Measurements from ENCODE around the gene HOXC11. TPM values are rescaled to one million over a fixed set of nuclear protein-coding genes. Genes with fewer than 3 reads are reported as not detected.

Gene HOXC11
- total RNA-seq, 1 experiment from 2014 or later = 5.7 TPM

GRCh38 chr12:54010053-54010971, 37.4 kb downstream of the HOXC11 start:
- Histone ChIP-seq H3K4me3 (ENCODE audit: low read depth, low read length, poor library complexity, severe bottlenecking) (peak overlapping the region; percentile 56), H3K9me3 (ENCODE audit: low read depth, low read length, poor library complexity, severe bottlenecking) (no peaks in the 10 kb centered on the region), H3K4me1 (ENCODE audit: insufficient read depth, low read length, poor library complexity, severe bottlenecking) (peaks cover 63% of the 10 kb centered on the region), H3K27me3 (replicated peaks; ENCODE audit: insufficient read depth, low read depth, low read length, poor library complexity) (no peaks in the 10 kb centered on the region), H3K27ac (ENCODE audit: low read depth, low read length, poor library complexity, severe bottlenecking) (peak overlapping the region; percentile 77), H3K36me3 (ENCODE audit: insufficient read depth, low read length, poor library complexity, severe bottlenecking) (no peaks in the 10 kb centered on the region)
- DNase-seq (ENCODE audit: low spot score) = no peak
- intact Hi-C loops (cut with micrococcal nuclease; ENCODE audit: unreplicated experiment) = no loop called here
- TF ChIP-seq, protein P1, sequence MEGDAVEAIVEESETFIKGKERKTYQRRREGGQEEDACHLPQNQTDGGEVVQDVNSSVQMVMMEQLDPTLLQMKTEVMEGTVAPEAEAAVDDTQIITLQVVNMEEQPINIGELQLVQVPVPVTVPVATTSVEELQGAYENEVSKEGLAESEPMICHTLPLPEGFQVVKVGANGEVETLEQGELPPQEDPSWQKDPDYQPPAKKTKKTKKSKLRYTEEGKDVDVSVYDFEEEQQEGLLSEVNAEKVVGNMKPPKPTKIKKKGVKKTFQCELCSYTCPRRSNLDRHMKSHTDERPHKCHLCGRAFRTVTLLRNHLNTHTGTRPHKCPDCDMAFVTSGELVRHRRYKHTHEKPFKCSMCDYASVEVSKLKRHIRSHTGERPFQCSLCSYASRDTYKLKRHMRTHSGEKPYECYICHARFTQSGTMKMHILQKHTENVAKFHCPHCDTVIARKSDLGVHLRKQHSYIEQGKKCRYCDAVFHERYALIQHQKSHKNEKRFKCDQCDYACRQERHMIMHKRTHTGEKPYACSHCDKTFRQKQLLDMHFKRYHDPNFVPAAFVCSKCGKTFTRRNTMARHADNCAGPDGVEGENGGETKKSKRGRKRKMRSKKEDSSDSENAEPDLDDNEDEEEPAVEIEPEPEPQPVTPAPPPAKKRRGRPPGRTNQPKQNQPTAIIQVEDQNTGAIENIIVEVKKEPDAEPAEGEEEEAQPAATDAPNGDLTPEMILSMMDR (conservative IDR thresholded peaks at IDR 0.05; ENCODE audit: low read depth, low read length) = no peak
- no peak for TF ChIP-seq EZH2 (IDR thresholded peaks at IDR 0.05; ENCODE audit: borderline replicate concordance, low read depth, low read length, poor library complexity, severe bottlenecking)
- no TSS peak for BruUV-seq (replicated peaks)
- ChIA-PET CTCF (interaction anchor here (1.1 kb wide), 1 partner anchor 16 kb away, joined by 4 read pairs; no protein-coding TSS in a partner anchor), POLR2A (ENCODE audit: low non-redundant PET) (no interaction called here)

GRCh38 chr12:54010972-54011664, 38.2 kb downstream of the HOXC11 start:
- Histone ChIP-seq H3K4me3 (ENCODE audit: low read depth, low read length, poor library complexity, severe bottlenecking) (no peak overlapping the region), H3K4me1 (ENCODE audit: insufficient read depth, low read length, poor library complexity, severe bottlenecking) (peaks cover 66% of the 10 kb centered on the region), H3K27ac (ENCODE audit: low read depth, low read length, poor library complexity, severe bottlenecking) (peak overlapping the region; percentile 77), H3K9me3 (ENCODE audit: low read depth, low read length, poor library complexity, severe bottlenecking) (no peaks in the 10 kb centered on the region), H3K27me3 (replicated peaks; ENCODE audit: insufficient read depth, low read depth, low read length, poor library complexity) (no peaks in the 10 kb centered on the region), H3K36me3 (ENCODE audit: insufficient read depth, low read length, poor library complexity, severe bottlenecking) (no peaks in the 10 kb centered on the region)
- intact Hi-C loops (cut with micrococcal nuclease; ENCODE audit: unreplicated experiment) = no loop called here
- TF ChIP-seq, protein P1 (conservative IDR thresholded peaks at IDR 0.05; ENCODE audit: low read depth, low read length) = no peak
- no peak for TF ChIP-seq EZH2 (IDR thresholded peaks at IDR 0.05; ENCODE audit: borderline replicate concordance, low read depth, low read length, poor library complexity, severe bottlenecking)
- no TSS peak for BruUV-seq (replicated peaks)
- POLR2A ChIA-PET (ENCODE audit: low non-redundant PET) = interaction anchor here (0.6 kb wide), 1 partner anchor 833 kb away, joined by 5 read pairs; no protein-coding TSS in a partner anchor
- no peak for DNase-seq (ENCODE audit: low spot score)
- CTCF ChIA-PET = interaction anchor here (1.1 kb wide), 1 partner anchor 15 kb away, joined by 4 read pairs; no protein-coding TSS in a partner anchor

- ChIA-PET POLR2A (ENCODE audit: low non-redundant PET) (interaction anchor here (0.6 kb wide), 1 partner anchor 834 kb away, joined by 5 read pairs; no protein-coding TSS in a partner anchor), CTCF (no interaction called here)
- Histone ChIP-seq H3K27me3 (replicated peaks; ENCODE audit: insufficient read depth, low read depth, low read length, poor library complexity) (no peaks in the 10 kb centered on the region), H3K27ac (ENCODE audit: low read depth, low read length, poor library complexity, severe bottlenecking) (no peak overlapping the region), H3K9me3 (ENCODE audit: low read depth, low read length, poor library complexity, severe bottlenecking) (no peaks in the 10 kb centered on the region), H3K4me3 (ENCODE audit: low read depth, low read length, poor library complexity, severe bottlenecking) (no peak overlapping the region), H3K36me3 (ENCODE audit: insufficient read depth, low read length, poor library complexity, severe bottlenecking) (no peaks in the 10 kb centered on the region), H3K4me1 (ENCODE audit: insufficient read depth, low read length, poor library complexity, severe bottlenecking) (peaks cover 60% of the 10 kb centered on the region)
- BruUV-seq (replicated peaks) = no TSS peak
- intact Hi-C loops (cut with micrococcal nuclease; ENCODE audit: unreplicated experiment) = no loop called here
- DNase-seq (ENCODE audit: low spot score) = no peak
- TF ChIP-seq EZH2 (IDR thresholded peaks at IDR 0.05; ENCODE audit: borderline replicate concordance, low read depth, low read length, poor library complexity, severe bottlenecking) = no peak
- TF ChIP-seq, protein P1 (conservative IDR thresholded peaks at IDR 0.05; ENCODE audit: low read depth, low read length) = no peak
Observed at GRCh38 chr12:54011665-54012532, 39.0 kb downstream of the HOXC11 start.
